GM18526 (cell line): ENCODE data around the gene LDB1.

Source experiments
- POLR2A ChIP-seq: IDR thresholded peaks from 3 replicates; pipeline ENCODE4 v1.6.1; 2011; ENCODE audit not compliant: insufficient read length; ENCODE audit errors: extremely low read depth

Gene LDB1

GRCh38 chr10:102064868-102065560, 55.2 kb downstream of the LDB1 start, which contains the start of gene HPS6:
HPS6 (plus strand) TSS chr10:102065349; CDS start chr10:102065475, 126 bp downstream.
- peak; percentile 70 for TF ChIP-seq POLR2A

- no peak for TF ChIP-seq POLR2A
Observed at GRCh38 chr10:102064503-102064867, 55.7 kb downstream of the LDB1 start.

- TF ChIP-seq POLR2A = no peak
Observed at GRCh38 chr10:102059987-102060386, 60.2 kb downstream of the LDB1 start.
